Measurements from ENCODE around the gene MORN1. TPM values are rescaled to one million over a fixed set of nuclear protein-coding genes. Genes with fewer than 3 reads are reported as not detected.

MORN1 gene
- polyA plus RNA-seq, 1 donor from 2014 or later, result 10.9 TPM

DNA sequence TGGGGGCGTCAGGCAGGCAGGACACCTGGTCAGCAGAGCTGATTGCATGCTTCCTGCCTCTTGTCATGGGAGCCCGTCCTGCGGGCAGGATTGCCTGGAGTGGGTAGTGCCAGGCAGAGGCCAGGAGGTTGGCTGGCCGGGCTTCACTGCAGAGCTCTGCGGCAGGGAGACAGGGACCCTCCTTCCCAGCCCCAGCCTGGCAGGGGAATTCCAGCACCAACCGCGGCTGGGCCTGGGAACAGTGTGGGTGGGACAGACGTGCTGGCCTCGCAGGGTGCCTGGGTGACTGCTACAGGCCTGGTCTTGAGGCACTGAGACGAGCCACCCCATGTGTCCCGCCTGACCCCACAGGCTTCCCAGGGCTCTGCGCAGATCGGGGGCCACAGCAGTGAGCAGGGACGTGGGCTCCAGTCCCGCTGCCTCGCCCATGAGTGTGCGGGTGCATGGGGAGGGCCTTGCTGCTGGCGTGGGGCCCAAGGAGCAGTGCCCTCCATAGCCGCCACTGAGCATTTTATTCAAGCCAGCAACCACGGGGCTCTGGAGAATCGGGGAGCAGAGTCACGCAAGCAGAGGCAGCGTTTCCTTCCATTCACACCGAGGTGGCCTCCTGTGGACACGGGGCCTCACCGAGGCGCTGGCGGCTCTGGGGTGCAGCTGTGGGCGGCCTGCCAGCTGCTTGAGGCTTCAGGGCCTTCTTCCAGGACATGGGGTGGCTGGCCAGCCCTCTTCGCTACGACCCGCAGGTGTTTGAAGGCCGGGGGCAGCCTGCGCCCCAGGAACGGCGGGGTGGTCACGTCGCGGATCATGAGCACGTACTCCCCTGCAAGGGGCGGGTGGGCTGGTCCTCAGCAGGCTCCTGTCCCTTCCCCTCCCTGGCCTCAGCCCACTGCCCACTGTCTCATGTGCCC, 70.3 kb downstream of the MORN1 start:
- Histone ChIP-seq H3K36me3 (ENCODE audit: insufficient read depth, low read length) (no peaks in the 10 kb centered on the region), H3K4me3 (ENCODE audit: low read length) (no peak overlapping the region), H3K4me2 (ENCODE audit: low read length) (no peak overlapping the region), H4K20me1 (ENCODE audit: insufficient read depth) (no peaks in the 10 kb centered on the region), H3K9me2 (ENCODE audit: insufficient read depth, low read length) (no peaks in the 10 kb centered on the region), H3K27ac (ENCODE audit: low read length) (peak overlapping the region; percentile 88), H2AFZ (ENCODE audit: low read depth, low read length) (no peak overlapping the region), H3K9ac (ENCODE audit: low read length) (peak overlapping the region; percentile 63), H3F3A (ENCODE audit: insufficient read depth, low read length, poor library complexity, severe bottlenecking) (peaks cover 5% of the 10 kb centered on the region), H3K79me2 (replicated peaks; ENCODE audit: insufficient read depth, low read length) (no peaks in the 10 kb centered on the region), H3K9me3 (ENCODE audit: low read length) (no peaks in the 10 kb centered on the region), H3K27me3 (ENCODE audit: insufficient read depth, low read depth, low read length) (peaks cover 5% of the 10 kb centered on the region)
- TF ChIP-seq SMC3 (conservative IDR thresholded peaks at IDR 0.05; ENCODE audit: poor library complexity), result no peak
- TF ChIP-seq EP300 (conservative IDR thresholded peaks at IDR 0.05; ENCODE audit: poor library complexity, severe bottlenecking), result no peak
- TF ChIP-seq EZH2 (IDR thresholded peaks at IDR 0.05; ENCODE audit: borderline replicate concordance, insufficient read depth, low read length, poor library complexity, severe bottlenecking), result no peak
- TF ChIP-seq POLR2AphosphoS5 (IDR thresholded peaks at IDR 0.05), result no peak
- TF ChIP-seq TAF1 (IDR thresholded peaks at IDR 0.05; ENCODE audit: low read depth), result no peak
- TF ChIP-seq, protein P1, sequence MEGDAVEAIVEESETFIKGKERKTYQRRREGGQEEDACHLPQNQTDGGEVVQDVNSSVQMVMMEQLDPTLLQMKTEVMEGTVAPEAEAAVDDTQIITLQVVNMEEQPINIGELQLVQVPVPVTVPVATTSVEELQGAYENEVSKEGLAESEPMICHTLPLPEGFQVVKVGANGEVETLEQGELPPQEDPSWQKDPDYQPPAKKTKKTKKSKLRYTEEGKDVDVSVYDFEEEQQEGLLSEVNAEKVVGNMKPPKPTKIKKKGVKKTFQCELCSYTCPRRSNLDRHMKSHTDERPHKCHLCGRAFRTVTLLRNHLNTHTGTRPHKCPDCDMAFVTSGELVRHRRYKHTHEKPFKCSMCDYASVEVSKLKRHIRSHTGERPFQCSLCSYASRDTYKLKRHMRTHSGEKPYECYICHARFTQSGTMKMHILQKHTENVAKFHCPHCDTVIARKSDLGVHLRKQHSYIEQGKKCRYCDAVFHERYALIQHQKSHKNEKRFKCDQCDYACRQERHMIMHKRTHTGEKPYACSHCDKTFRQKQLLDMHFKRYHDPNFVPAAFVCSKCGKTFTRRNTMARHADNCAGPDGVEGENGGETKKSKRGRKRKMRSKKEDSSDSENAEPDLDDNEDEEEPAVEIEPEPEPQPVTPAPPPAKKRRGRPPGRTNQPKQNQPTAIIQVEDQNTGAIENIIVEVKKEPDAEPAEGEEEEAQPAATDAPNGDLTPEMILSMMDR (IDR thresholded peaks at IDR 0.05; ENCODE audit: poor library complexity, severe bottlenecking), result no peak
- TF ChIP-seq RAD21 (conservative IDR thresholded peaks at IDR 0.05), result no peak
- TF ChIP-seq, protein P2, sequence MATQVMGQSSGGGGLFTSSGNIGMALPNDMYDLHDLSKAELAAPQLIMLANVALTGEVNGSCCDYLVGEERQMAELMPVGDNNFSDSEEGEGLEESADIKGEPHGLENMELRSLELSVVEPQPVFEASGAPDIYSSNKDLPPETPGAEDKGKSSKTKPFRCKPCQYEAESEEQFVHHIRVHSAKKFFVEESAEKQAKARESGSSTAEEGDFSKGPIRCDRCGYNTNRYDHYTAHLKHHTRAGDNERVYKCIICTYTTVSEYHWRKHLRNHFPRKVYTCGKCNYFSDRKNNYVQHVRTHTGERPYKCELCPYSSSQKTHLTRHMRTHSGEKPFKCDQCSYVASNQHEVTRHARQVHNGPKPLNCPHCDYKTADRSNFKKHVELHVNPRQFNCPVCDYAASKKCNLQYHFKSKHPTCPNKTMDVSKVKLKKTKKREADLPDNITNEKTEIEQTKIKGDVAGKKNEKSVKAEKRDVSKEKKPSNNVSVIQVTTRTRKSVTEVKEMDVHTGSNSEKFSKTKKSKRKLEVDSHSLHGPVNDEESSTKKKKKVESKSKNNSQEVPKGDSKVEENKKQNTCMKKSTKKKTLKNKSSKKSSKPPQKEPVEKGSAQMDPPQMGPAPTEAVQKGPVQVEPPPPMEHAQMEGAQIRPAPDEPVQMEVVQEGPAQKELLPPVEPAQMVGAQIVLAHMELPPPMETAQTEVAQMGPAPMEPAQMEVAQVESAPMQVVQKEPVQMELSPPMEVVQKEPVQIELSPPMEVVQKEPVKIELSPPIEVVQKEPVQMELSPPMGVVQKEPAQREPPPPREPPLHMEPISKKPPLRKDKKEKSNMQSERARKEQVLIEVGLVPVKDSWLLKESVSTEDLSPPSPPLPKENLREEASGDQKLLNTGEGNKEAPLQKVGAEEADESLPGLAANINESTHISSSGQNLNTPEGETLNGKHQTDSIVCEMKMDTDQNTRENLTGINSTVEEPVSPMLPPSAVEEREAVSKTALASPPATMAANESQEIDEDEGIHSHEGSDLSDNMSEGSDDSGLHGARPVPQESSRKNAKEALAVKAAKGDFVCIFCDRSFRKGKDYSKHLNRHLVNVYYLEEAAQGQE (IDR thresholded peaks at IDR 0.05; ENCODE audit: borderline replicate concordance), result no peak
- no peak for TF ChIP-seq MXI1 (conservative IDR thresholded peaks at IDR 0.05; ENCODE audit: poor library complexity, severe bottlenecking)

GRCh38 chr1:2320006-2320405, 71.3 kb downstream of the MORN1 start:
- Histone ChIP-seq H3K9ac (ENCODE audit: low read length) (peak overlapping the region; percentile 63), H2AFZ (ENCODE audit: low read depth, low read length) (no peak overlapping the region), H3K9me2 (ENCODE audit: insufficient read depth, low read length) (no peaks in the 10 kb centered on the region), H3K79me2 (replicated peaks; ENCODE audit: insufficient read depth, low read length) (no peaks in the 10 kb centered on the region), H3K4me2 (ENCODE audit: low read length) (no peak overlapping the region), H3K9me3 (ENCODE audit: low read length) (no peaks in the 10 kb centered on the region), H3K4me3 (ENCODE audit: low read length) (no peak overlapping the region), H3K36me3 (ENCODE audit: insufficient read depth, low read length) (no peaks in the 10 kb centered on the region), H3K27ac (ENCODE audit: low read length) (peak overlapping the region; percentile 88), H4K20me1 (ENCODE audit: insufficient read depth) (no peaks in the 10 kb centered on the region), H3K27me3 (ENCODE audit: insufficient read depth, low read depth, low read length) (peaks cover 5% of the 10 kb centered on the region), H3F3A (ENCODE audit: insufficient read depth, low read length, poor library complexity, severe bottlenecking) (peaks cover 5% of the 10 kb centered on the region)
- TF ChIP-seq MXI1 (conservative IDR thresholded peaks at IDR 0.05; ENCODE audit: poor library complexity, severe bottlenecking) (no peak), EP300 (conservative IDR thresholded peaks at IDR 0.05; ENCODE audit: poor library complexity, severe bottlenecking) (no peak), SMC3 (conservative IDR thresholded peaks at IDR 0.05; ENCODE audit: poor library complexity) (no peak), RAD21 (conservative IDR thresholded peaks at IDR 0.05) (no peak), POLR2AphosphoS5 (IDR thresholded peaks at IDR 0.05) (no peak), EZH2 (IDR thresholded peaks at IDR 0.05; ENCODE audit: borderline replicate concordance, insufficient read depth, low read length, poor library complexity, severe bottlenecking) (no peak), TAF1 (IDR thresholded peaks at IDR 0.05; ENCODE audit: low read depth) (no peak)
- TF ChIP-seq, protein P1 (IDR thresholded peaks at IDR 0.05; ENCODE audit: poor library complexity, severe bottlenecking), result no peak
- TF ChIP-seq, protein P2 (IDR thresholded peaks at IDR 0.05; ENCODE audit: borderline replicate concordance), result no peak

All from neural cell (in vitro differentiated cells).